ENCODE results near the gene DGCR2. TPM values are rescaled to one million over a fixed set of nuclear protein-coding genes. Genes with fewer than 3 reads are reported as not detected.

DGCR2 gene
- total and polyA plus RNA-seq, 2 donors (not counting 1 experiment from before 2014, with no cell fraction given): 34.3 to 39.5 TPM

DNA sequence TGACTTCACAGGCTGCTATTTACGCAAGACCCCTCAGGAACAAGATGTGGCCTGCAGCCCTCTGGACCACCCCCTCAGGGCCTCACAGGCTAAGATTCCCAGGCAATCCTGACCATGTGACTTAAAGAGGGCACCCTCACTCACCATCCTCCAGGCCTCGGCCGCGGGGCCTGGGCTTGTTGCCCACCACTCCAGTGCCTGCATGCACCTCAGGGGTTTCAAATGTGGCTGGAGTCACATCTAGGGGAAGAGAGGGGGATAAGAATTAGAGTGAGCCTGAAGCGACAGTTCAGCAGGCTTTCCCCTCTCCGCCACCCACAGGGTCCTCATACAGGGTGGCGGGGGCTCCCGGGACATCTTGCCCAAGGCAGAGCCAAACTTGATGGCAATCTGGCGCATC lies 20.2 kb upstream of the DGCR2 start:
- Histone ChIP-seq H2AFZ (ENCODE audit: low read length) (no peak overlapping the region), H3K4me3 (replicated peaks in 1 of 4; ENCODE audit: control extremely low read depth in 1 of 4, insufficient read depth in 1 of 4, low read depth in 3 of 4, low read length in 4 of 4) (no peak overlapping the region), H4K20me1 (ENCODE audit: control insufficient read depth, extremely low read depth, insufficient read depth, low read length) (no peaks in the 10 kb centered on the region), H3K36me3 (ENCODE audit: control insufficient read depth, insufficient read depth, low read length) (peaks cover 27% of the 10 kb centered on the region), H3K27ac (ENCODE audit: insufficient read depth, low read length) (no peak overlapping the region), H3K9ac (ENCODE audit: insufficient read depth, low read length) (no peak overlapping the region), H3K9me3 (ENCODE audit: control insufficient read depth, insufficient read depth, low read depth, low read length) (no peaks in the 10 kb centered on the region), H3K27me3 (ENCODE audit: control insufficient read depth, insufficient read depth, low read length) (no peaks in the 10 kb centered on the region), H3K79me2 (ENCODE audit: control insufficient read depth, insufficient read depth, low read length) (peaks cover 12% of the 10 kb centered on the region), H3K4me1 (ENCODE audit: control insufficient read depth, extremely low read depth, insufficient read depth, low read length) (no peaks in the 10 kb centered on the region), H3K4me2 (ENCODE audit: extremely low read depth, insufficient read depth, low read length) (no peak overlapping the region)
- TF ChIP-seq EZH2 (IDR thresholded peaks at IDR 0.05; ENCODE audit: low read length, missing control alignments): no peak
- TF ChIP-seq, protein P1, sequence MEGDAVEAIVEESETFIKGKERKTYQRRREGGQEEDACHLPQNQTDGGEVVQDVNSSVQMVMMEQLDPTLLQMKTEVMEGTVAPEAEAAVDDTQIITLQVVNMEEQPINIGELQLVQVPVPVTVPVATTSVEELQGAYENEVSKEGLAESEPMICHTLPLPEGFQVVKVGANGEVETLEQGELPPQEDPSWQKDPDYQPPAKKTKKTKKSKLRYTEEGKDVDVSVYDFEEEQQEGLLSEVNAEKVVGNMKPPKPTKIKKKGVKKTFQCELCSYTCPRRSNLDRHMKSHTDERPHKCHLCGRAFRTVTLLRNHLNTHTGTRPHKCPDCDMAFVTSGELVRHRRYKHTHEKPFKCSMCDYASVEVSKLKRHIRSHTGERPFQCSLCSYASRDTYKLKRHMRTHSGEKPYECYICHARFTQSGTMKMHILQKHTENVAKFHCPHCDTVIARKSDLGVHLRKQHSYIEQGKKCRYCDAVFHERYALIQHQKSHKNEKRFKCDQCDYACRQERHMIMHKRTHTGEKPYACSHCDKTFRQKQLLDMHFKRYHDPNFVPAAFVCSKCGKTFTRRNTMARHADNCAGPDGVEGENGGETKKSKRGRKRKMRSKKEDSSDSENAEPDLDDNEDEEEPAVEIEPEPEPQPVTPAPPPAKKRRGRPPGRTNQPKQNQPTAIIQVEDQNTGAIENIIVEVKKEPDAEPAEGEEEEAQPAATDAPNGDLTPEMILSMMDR (conservative IDR thresholded peaks at IDR 0.05 in 1 of 2, IDR thresholded peaks at IDR 0.05 in 1 of 2; ENCODE audit: low read depth in 1 of 2, low read length in 2 of 2): no peak
- no peak for DNase-seq (ENCODE audit: low read depth in 2 of 2)

GRCh38 chr22:19139974-19140373 lies 17.8 kb upstream of the DGCR2 start:
- Histone ChIP-seq H3K79me2 (ENCODE audit: control insufficient read depth, insufficient read depth, low read length) (peaks cover 12% of the 10 kb centered on the region), H3K27ac (ENCODE audit: insufficient read depth, low read length) (no peak overlapping the region), H4K20me1 (ENCODE audit: control insufficient read depth, extremely low read depth, insufficient read depth, low read length) (no peaks in the 10 kb centered on the region), H3K4me2 (ENCODE audit: extremely low read depth, insufficient read depth, low read length) (no peak overlapping the region), H3K4me3 (replicated peaks in 1 of 4; ENCODE audit: control extremely low read depth in 1 of 4, insufficient read depth in 1 of 4, low read depth in 3 of 4, low read length in 4 of 4) (no peak overlapping the region), H3K9me3 (ENCODE audit: control insufficient read depth, insufficient read depth, low read depth, low read length) (no peaks in the 10 kb centered on the region), H3K36me3 (ENCODE audit: control insufficient read depth, insufficient read depth, low read length) (peaks cover 29% of the 10 kb centered on the region), H2AFZ (ENCODE audit: low read length) (no peak overlapping the region), H3K4me1 (ENCODE audit: control insufficient read depth, extremely low read depth, insufficient read depth, low read length) (no peaks in the 10 kb centered on the region), H3K9ac (ENCODE audit: insufficient read depth, low read length) (no peak overlapping the region), H3K27me3 (ENCODE audit: control insufficient read depth, insufficient read depth, low read length) (no peaks in the 10 kb centered on the region)
- DNase-seq (ENCODE audit: low read depth in 2 of 2): no peak
- no peak for TF ChIP-seq EZH2 (IDR thresholded peaks at IDR 0.05; ENCODE audit: low read length, missing control alignments)
- TF ChIP-seq, protein P1 (conservative IDR thresholded peaks at IDR 0.05 in 1 of 2, IDR thresholded peaks at IDR 0.05 in 1 of 2; ENCODE audit: low read depth in 1 of 2, low read length in 2 of 2): no peak

DNA sequence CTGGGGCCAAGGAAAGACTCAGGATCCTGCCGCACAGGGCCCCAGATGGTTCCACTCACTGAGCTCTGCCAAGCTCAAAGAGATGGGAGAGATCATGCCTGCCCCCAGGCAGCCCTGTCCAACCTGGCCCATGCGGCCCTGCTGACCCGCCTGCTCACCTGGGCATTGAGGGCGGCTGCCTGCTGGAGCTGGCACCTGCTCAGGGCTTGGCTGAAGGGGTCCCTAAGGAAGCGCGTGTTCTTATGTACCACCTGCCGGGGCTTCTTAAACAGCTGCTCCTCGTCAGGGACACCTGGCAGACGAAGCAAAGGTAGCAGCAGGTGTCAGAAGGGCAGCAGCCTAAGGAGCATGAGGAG lies 16.8 kb upstream of the DGCR2 start:
- no peak for DNase-seq (ENCODE audit: low read depth in 2 of 2)
- no peak overlapping the region for H3K9ac ChIP-seq (ENCODE audit: insufficient read depth, low read length)
- no peak overlapping the region for H3K4me2 ChIP-seq (ENCODE audit: extremely low read depth, insufficient read depth, low read length)
- H4K20me1 ChIP-seq (ENCODE audit: control insufficient read depth, extremely low read depth, insufficient read depth, low read length): no peaks in the 10 kb centered on the region
- H3K27ac ChIP-seq (ENCODE audit: insufficient read depth, low read length): no peak overlapping the region
- TF ChIP-seq, protein P1 (conservative IDR thresholded peaks at IDR 0.05 in 1 of 2, IDR thresholded peaks at IDR 0.05 in 1 of 2; ENCODE audit: low read depth in 1 of 2, low read length in 2 of 2): no peak
- TF ChIP-seq EZH2 (IDR thresholded peaks at IDR 0.05; ENCODE audit: low read length, missing control alignments): no peak
- H3K27me3 ChIP-seq (ENCODE audit: control insufficient read depth, insufficient read depth, low read length): no peaks in the 10 kb centered on the region
- H2AFZ ChIP-seq (ENCODE audit: low read length): no peak overlapping the region
- H3K4me1 ChIP-seq (ENCODE audit: control insufficient read depth, extremely low read depth, insufficient read depth, low read length): no peaks in the 10 kb centered on the region
- H3K36me3 ChIP-seq (ENCODE audit: control insufficient read depth, insufficient read depth, low read length): peaks cover 35% of the 10 kb centered on the region
- peaks cover 8% of the 10 kb centered on the region for H3K79me2 ChIP-seq (ENCODE audit: control insufficient read depth, insufficient read depth, low read length)
- no peak overlapping the region for H3K4me3 ChIP-seq (replicated peaks in 1 of 4; ENCODE audit: control extremely low read depth in 1 of 4, insufficient read depth in 1 of 4, low read depth in 3 of 4, low read length in 4 of 4)
- no peaks in the 10 kb centered on the region for H3K9me3 ChIP-seq (ENCODE audit: control insufficient read depth, insufficient read depth, low read depth, low read length)
